GM12891 (cell line): ENCODE data around the gene GPSM3.

Experiments used
- DNase-seq: peaks from one replicate; pipeline ENCODE4 v3.0.0; 2011; ENCODE audit warnings: low spot score; ENCODE audit not compliant: insufficient read length
- FAIRE-seq: peaks from 2 replicates; lab custom pipeline; 2011; peaks lifted over from hg19 to GRCh38; lab: Jason Lieb, UNC
- PAX5 ChIP-seq: IDR thresholded peaks from 2 replicates; pipeline ENCODE4 v1.6.1; 2011; ENCODE audit warnings: low read length, moderate library complexity, mild to moderate bottlenecking; ENCODE audit not compliant: insufficient read depth, severe bottlenecking
- POLR2A ChIP-seq: IDR thresholded peaks from 2 replicates; pipeline ENCODE4 v1.6.1; 2011; ENCODE audit warnings: low read depth, low read length, control low read depth
- POLR2AphosphoS5 ChIP-seq: IDR thresholded peaks from 2 replicates; pipeline ENCODE4 v1.6.1; 2011; ENCODE audit warnings: low read depth, low read length, control low read depth
- POU2F2 ChIP-seq: IDR thresholded peaks from 2 replicates; pipeline ENCODE4 v1.6.1; 2011; ENCODE audit warnings: low read depth, mild to moderate bottlenecking, control low read depth, low read length, moderate library complexity
- SPI1 ChIP-seq: IDR thresholded peaks from 2 replicates; pipeline ENCODE4 v1.6.1; 2011; ENCODE audit warnings: low read depth, low read length, control low read depth
- TAF1 ChIP-seq: IDR thresholded peaks from 2 replicates; pipeline ENCODE4 v1.6.1; 2011; ENCODE audit warnings: low read depth, low read length, control low read depth

The GPSM3 gene

GRCh38 chr6:32181915-32182529, 10.4 kb downstream of the GPSM3 start:
- FAIRE-seq (no peak), DNase-seq (no peak)
- no peak for TF ChIP-seq TAF1
- no peak for TF ChIP-seq SPI1
- TF ChIP-seq PAX5, result no peak
- TF ChIP-seq POLR2AphosphoS5, result no peak
- no peak for TF ChIP-seq POU2F2
- TF ChIP-seq POLR2A, result no peak

GRCh38 chr6:32181148-32181702, 11.2 kb downstream of the GPSM3 start:
- FAIRE-seq (no peak), DNase-seq (no peak)
- no peak for TF ChIP-seq POLR2AphosphoS5
- no peak for TF ChIP-seq POU2F2
- no peak for TF ChIP-seq POLR2A
- no peak for TF ChIP-seq PAX5
- no peak for TF ChIP-seq SPI1
- TF ChIP-seq TAF1, result no peak

GRCh38 chr6:32179766-32180405, 12.6 kb downstream of the GPSM3 start:
- DNase-seq (no peak), FAIRE-seq (no peak)
- no peak for TF ChIP-seq TAF1
- TF ChIP-seq SPI1, result no peak
- TF ChIP-seq POLR2AphosphoS5, result no peak
- no peak for TF ChIP-seq POU2F2
- TF ChIP-seq POLR2A, result no peak
- no peak for TF ChIP-seq PAX5

- TF ChIP-seq POLR2A, result 0 out of 2 replicates have a peak, but pooled peaks have one; percentile 20
- no peak for TF ChIP-seq POU2F2
- DNase-seq (no peak), FAIRE-seq (no peak)
These were observed 13.6 kb downstream of the GPSM3 start for GRCh38 chr6:32178547-32179440.

- peak; percentile 90 for DNase-seq
- TF ChIP-seq SPI1 (peak; percentile 92), POU2F2 (no peak)
- FAIRE-seq, result peak; percentile 99
These were observed 14.5 kb downstream of the GPSM3 start, which contains the start of gene RNF5 for GRCh38 chr6:32177788-32178546. RNF5 (plus strand) TSS chr6:32178405; CDS start chr6:32178512, 107 bp downstream.

- TF ChIP-seq POLR2AphosphoS5 (peak; percentile 53), TAF1 (no peak; the same call in 1 of the 2 replicates)
- DNase-seq (no peak), FAIRE-seq (peak; percentile 5)
These were observed 15.2 kb downstream of the GPSM3 start for GRCh38 chr6:32177183-32177787.

GRCh38 chr6:32176476-32177182, 15.8 kb downstream of the GPSM3 start:
- no peak for FAIRE-seq
- no peak for DNase-seq
- no peak for TF ChIP-seq TAF1
- no peak for TF ChIP-seq POLR2A
- no peak for TF ChIP-seq POU2F2
- TF ChIP-seq SPI1, result no peak
- no peak for TF ChIP-seq PAX5
- TF ChIP-seq POLR2AphosphoS5, result no peak

GRCh38 chr6:32175711-32176475, 16.6 kb downstream of the GPSM3 start, which contains the start of gene AGPAT1:
AGPAT1 (minus strand) TSS chr6:32176084; CDS start chr6:32171496, 4,588 bp downstream.
- no peak for TF ChIP-seq TAF1
- TF ChIP-seq POLR2A, result no peak; the same call in 1 of the 2 replicates
- TF ChIP-seq POU2F2, result no peak
- no peak for TF ChIP-seq SPI1
- no peak for TF ChIP-seq POLR2AphosphoS5
- no peak for TF ChIP-seq PAX5
- peak; percentile 68 for FAIRE-seq
- peak; percentile 97 for DNase-seq
